ENCODE data around the gene IRX5. TPM values are rescaled to one million over a fixed set of nuclear protein-coding genes. Genes with fewer than 3 reads are reported as not detected.

The IRX5 gene
- total RNA-seq: 1 to 10 TPM; 2.1 to 2.2 TPM
- polyA plus RNA-seq (ENCODE audit: insufficient read length in 2 of 2): 1 to 10 TPM; 6.5 to 9.5 TPM
- long read RNA-seq, donor 1, partial matches to known transcripts: 0 of 4 reads
- long read RNA-seq, donor 1, other reads (novel, unspliced or antisense): 0 of 4 reads
- long read RNA-seq, donor 2, partial matches to known transcripts: 0 of 2 reads
- long read RNA-seq, donor 2, other reads (novel, unspliced or antisense): 0 of 2 reads
- long read RNA-seq, donor 3, partial matches to known transcripts: 0 of 2 reads
- long read RNA-seq, donor 3, other reads (novel, unspliced or antisense): 0 of 2 reads
- long read RNA-seq, donor 4, transcript IRX5-202 (3 exons, 2,401 nt): major isoform, 16 of 52 reads
- long read RNA-seq, donor 4, partial matches to known transcripts: 31 of 52 reads
- long read RNA-seq, donor 4, other reads (novel, unspliced or antisense): 0 of 52 reads

- Histone ChIP-seq H3K4me3 (ENCODE audit: low read depth, low read length) (peak within 1 kb of the TSS; percentile 71), H3K36me3 (ENCODE audit: control insufficient read depth, insufficient read depth, low read length) (peaks cover 7% of the 10 kb centered on the region), H3K9me3 (ENCODE audit: control insufficient read depth, insufficient read depth, low read length) (peaks cover 2% of the 10 kb centered on the region), H3K27me3 (ENCODE audit: control insufficient read depth, insufficient read depth, low read length) (peaks cover 73% of the 10 kb centered on the region), H3K27ac (ENCODE audit: low read depth, low read length) (peak within 1 kb of the TSS; percentile 91), H3K4me1 (ENCODE audit: control insufficient read depth, insufficient read depth, low read length) (peaks cover 42% of the 10 kb centered on the region)
- 0% methylated on average over 57 of the region's 71 CpGs for WGBS (ENCODE audit: insufficient coverage)
- DNase-seq (ENCODE audit: low read depth in 4 of 6, low spot score in 6 of 6): peak in 5 of 6 donors; percentile 58 to 95 (median 83)
These were observed at the start of gene IRX5 for GRCh38 chr16:54930005-54930868. IRX5 (plus strand) TSS chr16:54930865; CDS start chr16:54931199, 334 bp downstream.

DNA sequence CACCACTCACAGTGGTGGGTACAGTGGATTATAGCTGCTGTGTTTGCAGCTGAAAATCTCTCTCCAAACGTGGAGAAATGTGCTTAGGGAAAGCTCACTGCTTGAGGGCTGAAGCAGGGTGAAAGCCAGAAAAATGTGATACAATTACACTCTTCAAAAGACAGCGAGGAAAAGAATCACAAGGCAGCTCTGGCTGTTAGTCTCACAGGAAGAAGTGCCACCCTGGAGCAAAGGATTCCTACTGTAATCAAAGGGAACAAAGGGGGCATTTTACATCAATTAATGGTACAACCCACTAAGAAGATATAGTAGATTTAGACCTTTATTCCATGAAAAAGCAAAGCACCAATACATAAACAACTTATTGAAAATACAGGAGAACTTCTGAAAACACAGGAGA, 48.1 kb upstream of the IRX5 start:
- Histone ChIP-seq H3K36me3 (ENCODE audit: control insufficient read depth, insufficient read depth, low read length) (no peaks in the 10 kb centered on the region), H3K4me3 (ENCODE audit: low read depth, low read length) (no peak overlapping the region), H3K27ac (ENCODE audit: low read depth, low read length) (no peak overlapping the region), H3K27me3 (ENCODE audit: control insufficient read depth, insufficient read depth, low read length) (no peaks in the 10 kb centered on the region), H3K9me3 (ENCODE audit: control insufficient read depth, insufficient read depth, low read length) (peaks cover 4% of the 10 kb centered on the region), H3K4me1 (ENCODE audit: control insufficient read depth, insufficient read depth, low read length) (no peaks in the 10 kb centered on the region)
- no CpG with 5 or more reads among the region's 2 CpGs for WGBS (ENCODE audit: insufficient coverage)
- DNase-seq (ENCODE audit: low read depth in 4 of 6, low spot score in 6 of 6): no peak

GRCh38 chr16:54883358-54883757, 47.3 kb upstream of the IRX5 start:
- Histone ChIP-seq H3K9me3 (ENCODE audit: control insufficient read depth, insufficient read depth, low read length) (peaks cover 4% of the 10 kb centered on the region), H3K27me3 (ENCODE audit: control insufficient read depth, insufficient read depth, low read length) (no peaks in the 10 kb centered on the region), H3K36me3 (ENCODE audit: control insufficient read depth, insufficient read depth, low read length) (no peaks in the 10 kb centered on the region), H3K4me1 (ENCODE audit: control insufficient read depth, insufficient read depth, low read length) (no peaks in the 10 kb centered on the region), H3K4me3 (ENCODE audit: low read depth, low read length) (no peak overlapping the region), H3K27ac (ENCODE audit: low read depth, low read length) (no peak overlapping the region)
- no peak for DNase-seq (ENCODE audit: low read depth in 4 of 6, low spot score in 6 of 6)
- no CpG with 5 or more reads among the region's 1 CpG for WGBS (ENCODE audit: insufficient coverage)

GRCh38 chr16:54886078-54886477, 44.6 kb upstream of the IRX5 start:
- Histone ChIP-seq H3K9me3 (ENCODE audit: control insufficient read depth, insufficient read depth, low read length) (peaks cover 4% of the 10 kb centered on the region), H3K27me3 (ENCODE audit: control insufficient read depth, insufficient read depth, low read length) (no peaks in the 10 kb centered on the region), H3K36me3 (ENCODE audit: control insufficient read depth, insufficient read depth, low read length) (no peaks in the 10 kb centered on the region), H3K4me1 (ENCODE audit: control insufficient read depth, insufficient read depth, low read length) (no peaks in the 10 kb centered on the region), H3K27ac (ENCODE audit: low read depth, low read length) (no peak overlapping the region), H3K4me3 (ENCODE audit: low read depth, low read length) (no peak overlapping the region)
- WGBS (ENCODE audit: insufficient coverage): no CpG with 5 or more reads among the region's 2 CpGs
- DNase-seq (ENCODE audit: low read depth in 4 of 6, low spot score in 6 of 6): no peak

- no peaks in the 10 kb centered on the region for H3K36me3 ChIP-seq (ENCODE audit: control insufficient read depth, insufficient read depth, low read length)
- peak in 1 of 6 donors; percentile 14 for DNase-seq (ENCODE audit: low read depth in 4 of 6, low spot score in 6 of 6)
- no peaks in the 10 kb centered on the region for H3K9me3 ChIP-seq (ENCODE audit: control insufficient read depth, insufficient read depth, low read length)
- H3K27ac ChIP-seq (ENCODE audit: low read depth, low read length): no peak overlapping the region
- no peak overlapping the region for H3K4me3 ChIP-seq (ENCODE audit: low read depth, low read length)
- no peaks in the 10 kb centered on the region for H3K27me3 ChIP-seq (ENCODE audit: control insufficient read depth, insufficient read depth, low read length)
- H3K4me1 ChIP-seq (ENCODE audit: control insufficient read depth, insufficient read depth, low read length): no peaks in the 10 kb centered on the region
- no CpG with 5 or more reads among the region's 4 CpGs for WGBS (ENCODE audit: insufficient coverage)
These were observed 40.3 kb upstream of the IRX5 start for GRCh38 chr16:54890381-54890780.

- Histone ChIP-seq H3K4me3 (ENCODE audit: low read depth, low read length) (no peak overlapping the region), H3K4me1 (ENCODE audit: control insufficient read depth, insufficient read depth, low read length) (no peaks in the 10 kb centered on the region), H3K36me3 (ENCODE audit: control insufficient read depth, insufficient read depth, low read length) (no peaks in the 10 kb centered on the region), H3K27me3 (ENCODE audit: control insufficient read depth, insufficient read depth, low read length) (no peaks in the 10 kb centered on the region), H3K9me3 (ENCODE audit: control insufficient read depth, insufficient read depth, low read length) (no peaks in the 10 kb centered on the region), H3K27ac (ENCODE audit: low read depth, low read length) (no peak overlapping the region)
- 67% methylated on average over 2 of the region's 4 CpGs for WGBS (ENCODE audit: insufficient coverage)
- peak in 1 of 6 donors; percentile 11 for DNase-seq (ENCODE audit: low read depth in 4 of 6, low spot score in 6 of 6)
These were observed 39.3 kb upstream of the IRX5 start for GRCh38 chr16:54891346-54891745.

DNA sequence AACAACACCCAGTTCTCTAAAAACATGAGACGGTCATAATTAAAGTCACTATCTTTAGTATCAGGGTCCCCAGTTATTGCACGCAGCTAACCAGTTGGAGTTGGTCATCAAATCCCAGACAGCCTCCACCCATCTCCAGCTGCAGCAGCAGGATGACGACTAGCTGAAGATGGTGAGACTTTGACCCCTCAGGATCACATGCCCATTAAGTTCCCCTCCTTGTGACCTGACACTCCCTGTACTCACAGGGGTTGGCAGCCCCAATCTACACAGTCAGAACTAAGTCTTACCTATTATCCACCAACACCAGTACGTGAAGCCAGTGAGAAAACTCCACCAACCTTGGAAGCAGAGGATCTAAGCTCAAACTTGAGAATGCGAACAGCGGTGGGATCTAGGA, 37.7 kb upstream of the IRX5 start:
- Histone ChIP-seq H3K27ac (ENCODE audit: low read depth, low read length) (no peak overlapping the region), H3K4me3 (ENCODE audit: low read depth, low read length) (no peak overlapping the region), H3K36me3 (ENCODE audit: control insufficient read depth, insufficient read depth, low read length) (no peaks in the 10 kb centered on the region), H3K9me3 (ENCODE audit: control insufficient read depth, insufficient read depth, low read length) (no peaks in the 10 kb centered on the region), H3K27me3 (ENCODE audit: control insufficient read depth, insufficient read depth, low read length) (no peaks in the 10 kb centered on the region), H3K4me1 (ENCODE audit: control insufficient read depth, insufficient read depth, low read length) (no peaks in the 10 kb centered on the region)
- WGBS (ENCODE audit: insufficient coverage): 96% methylated on average over 6 of the region's 6 CpGs
- no peak for DNase-seq (ENCODE audit: low read depth in 4 of 6, low spot score in 6 of 6)

DNA sequence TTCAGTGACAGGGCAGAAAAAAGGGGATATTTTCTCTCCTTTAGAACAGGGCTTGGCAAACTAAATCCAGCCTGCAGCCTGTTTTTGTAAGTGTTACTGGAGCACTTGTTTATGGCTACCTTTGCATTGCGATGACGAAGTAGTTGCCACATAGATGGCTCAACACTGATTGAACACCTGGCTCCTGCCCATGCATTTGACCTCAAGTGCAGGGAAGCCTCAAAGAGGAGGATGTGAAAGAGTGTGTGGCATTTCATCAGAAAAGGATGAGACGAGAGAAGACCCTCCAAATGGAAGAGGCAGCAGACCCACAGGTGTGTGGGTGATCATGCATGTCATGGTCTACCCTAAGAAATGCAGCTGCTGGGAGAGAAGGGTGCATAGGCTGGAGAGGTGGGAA, 32.7 kb upstream of the IRX5 start:
- H3K4me1 ChIP-seq (ENCODE audit: control insufficient read depth, insufficient read depth, low read length): no peaks in the 10 kb centered on the region
- DNase-seq (ENCODE audit: low read depth in 4 of 6, low spot score in 6 of 6): no peak
- H3K36me3 ChIP-seq (ENCODE audit: control insufficient read depth, insufficient read depth, low read length): no peaks in the 10 kb centered on the region
- H3K4me3 ChIP-seq (ENCODE audit: low read depth, low read length): no peak overlapping the region
- H3K27ac ChIP-seq (ENCODE audit: low read depth, low read length): no peak overlapping the region
- WGBS (ENCODE audit: insufficient coverage): 86% methylated on average over 3 of the region's 3 CpGs
- H3K27me3 ChIP-seq (ENCODE audit: control insufficient read depth, insufficient read depth, low read length): no peaks in the 10 kb centered on the region
- H3K9me3 ChIP-seq (ENCODE audit: control insufficient read depth, insufficient read depth, low read length): no peaks in the 10 kb centered on the region

- 97% methylated on average over 7 of the region's 7 CpGs for WGBS (ENCODE audit: insufficient coverage)
- H3K9me3 ChIP-seq (ENCODE audit: control insufficient read depth, insufficient read depth, low read length): no peaks in the 10 kb centered on the region
- H3K36me3 ChIP-seq (ENCODE audit: control insufficient read depth, insufficient read depth, low read length): no peaks in the 10 kb centered on the region
- no peak overlapping the region for H3K27ac ChIP-seq (ENCODE audit: low read depth, low read length)
- no peak for DNase-seq (ENCODE audit: low read depth in 4 of 6, low spot score in 6 of 6)
- no peaks in the 10 kb centered on the region for H3K27me3 ChIP-seq (ENCODE audit: control insufficient read depth, insufficient read depth, low read length)
- H3K4me1 ChIP-seq (ENCODE audit: control insufficient read depth, insufficient read depth, low read length): no peaks in the 10 kb centered on the region
- H3K4me3 ChIP-seq (ENCODE audit: low read depth, low read length): no peak overlapping the region
These were observed 29.1 kb upstream of the IRX5 start for GRCh38 chr16:54901606-54902005.
